GM15510 (cell line): Measurements from ENCODE around the gene KIAA0753.

ENCODE experiments used
- POLR2A ChIP-seq: IDR thresholded peaks from 3 replicates; pipeline ENCODE4 v1.6.1; 2011; ENCODE audit warnings: borderline replicate concordance; ENCODE audit not compliant: insufficient read length; ENCODE audit errors: extremely low read depth

The KIAA0753 gene

DNA sequence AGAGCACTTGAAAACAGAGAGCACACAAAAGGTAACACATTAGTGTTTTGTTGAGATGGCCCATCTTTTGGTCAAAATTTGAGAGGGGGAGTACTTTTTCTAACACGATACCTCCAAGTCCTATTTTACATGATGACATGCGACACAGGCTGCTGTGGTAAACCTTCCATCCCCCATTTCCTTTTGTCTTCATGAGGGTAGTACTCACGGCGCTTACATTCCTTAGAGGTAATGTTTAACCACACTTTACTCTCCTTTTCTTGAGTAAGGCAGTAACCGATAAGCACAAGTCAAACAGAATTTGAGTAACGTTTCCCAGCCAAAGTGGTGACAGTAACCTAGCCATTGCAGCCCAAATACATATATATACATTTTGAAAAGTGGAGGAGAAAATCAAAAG is 48.3 kb downstream of the KIAA0753 start:
- no peak for TF ChIP-seq POLR2A

DNA sequence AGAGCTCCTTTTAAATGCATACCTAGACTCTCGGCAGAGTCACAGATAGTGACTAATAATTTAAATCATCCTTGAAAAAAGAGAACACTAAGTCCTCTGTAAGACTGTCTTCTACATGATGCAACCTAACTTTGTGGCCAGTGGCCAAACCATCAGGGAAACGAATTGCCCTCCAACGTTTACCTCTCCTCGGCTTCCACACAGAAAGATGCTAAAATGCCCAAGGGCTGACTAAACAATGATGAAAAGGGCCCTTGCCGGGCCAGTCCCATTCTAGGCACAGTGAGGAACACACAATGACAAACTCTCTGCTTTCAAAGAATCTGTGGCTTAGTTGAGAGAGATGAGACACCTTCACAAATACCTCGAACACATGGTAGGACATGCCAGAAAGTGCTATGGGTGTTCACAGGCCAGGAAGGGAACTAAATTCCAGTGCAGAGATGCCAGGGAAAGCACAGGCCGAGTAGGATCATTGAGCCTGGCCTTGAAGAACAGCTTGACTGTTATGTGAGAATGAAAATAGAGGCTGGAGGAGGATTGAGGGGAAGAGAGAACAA is 48.8 kb downstream of the KIAA0753 start:
- TF ChIP-seq POLR2A = no peak

DNA sequence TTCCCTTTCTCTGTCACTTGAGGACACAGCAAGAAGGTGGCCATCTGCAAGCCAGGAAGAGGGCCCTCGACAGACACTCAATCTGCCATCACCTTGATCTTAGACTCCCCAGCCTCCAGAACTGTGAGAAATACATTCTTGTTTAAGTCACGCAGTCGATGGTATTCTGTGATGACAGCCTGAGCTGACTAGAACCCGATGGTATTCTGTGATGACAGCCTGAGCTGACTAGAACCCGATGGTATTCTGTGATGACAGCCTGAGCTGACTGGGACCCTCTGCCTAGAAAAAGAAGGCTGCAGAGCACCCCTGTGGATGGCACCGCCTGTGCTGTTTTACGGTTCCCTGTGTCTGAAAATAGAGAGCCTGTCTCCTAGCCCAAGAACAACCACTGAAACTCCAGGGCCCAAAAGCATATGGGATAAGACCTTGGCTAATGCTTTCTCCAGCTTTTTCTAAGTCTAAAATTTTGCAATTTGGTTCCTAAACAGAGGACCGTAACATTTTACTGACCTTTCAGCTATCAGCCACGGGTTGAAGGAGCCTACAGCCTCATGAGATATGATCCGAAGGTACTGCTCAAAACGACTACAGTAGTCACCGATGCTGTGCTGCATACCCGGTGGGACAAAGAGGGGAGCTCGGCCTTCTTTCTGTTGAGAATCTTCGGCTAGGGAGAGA is 51.1 kb downstream of the KIAA0753 start:
- TF ChIP-seq POLR2A = no peak

DNA sequence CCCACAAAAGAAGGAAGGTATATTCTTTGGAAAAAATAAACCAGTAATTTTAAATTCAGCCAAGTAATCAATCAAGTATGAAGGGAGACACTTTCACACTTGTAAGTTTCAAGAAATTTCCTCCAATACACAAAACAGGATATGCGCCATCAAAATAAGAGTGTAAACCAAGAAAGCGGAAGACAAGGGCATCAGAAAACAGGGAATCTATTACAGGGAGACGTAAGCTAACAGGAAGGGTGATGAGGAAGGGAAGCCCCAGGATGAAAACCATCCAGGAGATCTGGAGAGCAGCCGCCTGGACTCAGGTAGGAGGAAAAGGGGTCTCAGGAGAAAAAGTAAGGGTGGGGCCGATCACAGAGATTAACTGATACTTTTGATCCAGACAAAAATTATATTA is 52.3 kb downstream of the KIAA0753 start:
- no peak for TF ChIP-seq POLR2A

DNA sequence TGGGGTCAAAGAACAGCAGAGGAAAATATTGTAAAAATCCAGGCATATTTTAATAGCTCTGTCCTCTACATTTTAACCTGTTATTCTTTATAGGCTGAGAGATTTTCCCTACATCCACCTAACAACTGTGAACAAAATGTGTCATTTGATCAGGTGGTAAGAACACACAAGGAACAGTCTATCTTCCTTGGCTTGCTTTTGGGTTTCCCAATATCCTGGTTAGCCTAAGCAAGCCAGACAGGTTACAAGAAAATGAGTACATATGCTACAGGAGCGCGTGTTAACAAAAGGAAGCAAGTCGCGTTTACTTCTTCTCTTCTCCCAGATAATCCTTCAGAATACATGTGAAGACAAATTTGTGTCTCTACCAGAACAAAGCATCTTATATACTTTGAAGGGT is 53.2 kb downstream of the KIAA0753 start:
- no peak for TF ChIP-seq POLR2A

DNA sequence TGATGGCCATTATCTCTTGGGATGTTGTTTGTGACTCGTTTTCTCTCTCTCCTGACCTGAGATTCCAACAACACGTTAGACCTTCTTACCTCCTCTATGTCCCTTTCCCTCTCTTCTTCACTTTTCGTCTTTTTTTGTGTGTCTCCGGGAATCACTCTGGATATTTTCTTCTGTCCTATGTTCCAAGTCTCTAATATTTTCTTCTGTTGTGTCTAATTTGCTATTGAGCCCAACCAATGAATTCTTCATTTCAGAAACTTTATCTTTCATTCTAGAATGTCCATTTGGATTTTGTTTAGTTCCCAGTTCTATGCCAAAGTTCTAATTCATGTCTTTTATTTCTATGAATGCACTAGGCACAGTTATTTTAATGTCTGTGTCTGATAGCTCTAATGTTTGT is 57.1 kb downstream of the KIAA0753 start:
- no peak for TF ChIP-seq POLR2A

DNA sequence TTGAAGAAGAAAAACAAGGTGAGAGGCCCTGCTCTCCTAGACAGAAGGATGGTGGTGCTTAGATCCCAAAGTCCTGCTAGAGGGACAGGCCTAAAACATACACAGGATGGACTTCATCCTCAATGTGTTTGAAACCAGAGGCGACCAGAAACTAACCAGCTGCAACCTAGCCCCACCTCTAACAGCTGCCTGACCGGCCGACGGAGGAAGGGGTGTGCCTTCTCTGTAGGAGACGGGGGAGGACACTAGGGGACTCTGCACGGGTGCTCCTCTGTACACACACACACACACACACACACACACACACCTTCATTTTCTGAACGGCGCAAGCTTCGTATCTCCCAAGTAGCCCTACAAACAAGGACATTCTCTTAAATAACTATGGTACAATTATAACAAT is 59.9 kb downstream of the KIAA0753 start:
- no peak for TF ChIP-seq POLR2A

DNA sequence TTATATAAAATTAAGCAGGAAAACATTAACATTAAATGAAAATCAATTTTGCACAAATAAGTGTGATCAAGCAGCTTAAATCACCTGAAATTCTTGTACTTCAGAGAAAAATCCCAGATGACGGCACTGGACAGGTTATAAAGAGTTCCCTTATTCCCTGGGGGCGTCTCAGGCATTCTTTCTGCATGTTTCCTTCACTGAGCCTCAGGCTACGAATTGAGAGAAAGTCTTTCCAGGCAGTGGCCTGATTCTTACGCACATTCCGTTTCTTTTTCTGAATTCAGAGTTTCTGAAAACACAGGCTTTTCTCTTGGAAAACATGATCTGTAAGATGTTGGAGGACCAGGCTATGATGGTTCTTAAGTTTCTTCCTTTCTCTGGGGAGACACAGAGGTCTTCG is 62.0 kb downstream of the KIAA0753 start:
- TF ChIP-seq POLR2A = no peak

DNA sequence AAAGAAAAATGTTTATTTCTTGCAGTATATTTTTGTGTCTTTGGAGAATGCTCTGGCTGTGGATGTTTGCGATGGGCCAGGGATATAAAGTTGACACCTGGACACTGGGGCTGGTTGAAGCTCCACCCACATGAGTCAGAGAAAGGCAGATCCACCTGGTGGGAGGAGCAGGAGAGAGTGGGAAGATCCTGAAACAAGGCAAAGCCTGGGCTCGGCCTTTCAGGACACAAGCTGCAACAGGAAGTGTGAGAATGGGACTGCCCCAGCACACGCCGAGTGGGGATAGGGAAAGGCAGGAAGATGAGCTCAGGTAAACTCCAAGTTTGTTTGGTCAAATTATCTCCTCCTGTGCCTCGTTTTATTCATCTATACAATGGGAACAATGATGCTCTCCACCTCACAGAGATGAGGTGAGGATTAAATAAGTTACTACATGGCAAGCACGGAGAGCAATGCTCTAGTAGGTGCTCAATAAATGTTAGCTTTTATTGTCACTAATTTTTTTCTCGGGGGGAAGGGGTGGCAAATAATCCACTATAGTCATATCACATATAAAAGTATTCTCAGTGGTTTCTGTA is 62.7 kb downstream of the KIAA0753 start:
- no peak for TF ChIP-seq POLR2A

DNA sequence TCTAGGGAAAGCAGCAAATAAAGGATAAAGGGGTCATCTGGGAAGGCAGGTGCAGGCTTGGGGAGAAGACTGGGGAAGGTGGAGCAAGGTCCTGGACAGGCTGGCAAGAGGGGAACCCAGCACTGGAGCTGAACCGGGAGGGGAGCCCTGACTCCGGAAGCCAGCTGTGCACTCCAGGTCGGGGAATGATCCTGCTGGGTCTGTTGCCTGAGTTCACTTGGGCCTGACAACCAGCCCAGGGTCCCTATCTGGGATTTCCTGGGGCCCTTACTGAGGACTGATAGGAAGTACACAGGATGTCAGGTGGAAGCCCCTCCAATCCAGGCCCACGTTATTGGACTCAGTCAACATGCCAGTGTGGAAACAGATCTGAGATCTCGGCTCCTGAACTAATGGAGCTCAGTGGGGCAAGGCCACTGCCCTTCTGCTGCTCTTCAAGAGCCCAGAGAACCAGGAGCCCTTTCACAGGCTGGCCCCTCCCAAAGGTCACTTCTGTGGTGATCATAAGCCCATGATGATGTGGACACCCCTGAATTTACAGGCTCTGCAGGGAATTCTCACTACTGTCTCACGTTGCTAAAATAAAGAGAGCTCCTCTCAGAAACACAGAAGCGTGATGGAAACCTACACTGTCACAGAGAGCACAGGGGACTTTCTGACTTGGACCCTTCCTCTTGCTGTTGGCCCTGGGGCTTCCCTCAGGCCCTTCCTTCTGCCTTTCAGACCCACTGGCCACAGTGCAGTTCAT is 64.3 kb downstream of the KIAA0753 start:
- no peak for TF ChIP-seq POLR2A

DNA sequence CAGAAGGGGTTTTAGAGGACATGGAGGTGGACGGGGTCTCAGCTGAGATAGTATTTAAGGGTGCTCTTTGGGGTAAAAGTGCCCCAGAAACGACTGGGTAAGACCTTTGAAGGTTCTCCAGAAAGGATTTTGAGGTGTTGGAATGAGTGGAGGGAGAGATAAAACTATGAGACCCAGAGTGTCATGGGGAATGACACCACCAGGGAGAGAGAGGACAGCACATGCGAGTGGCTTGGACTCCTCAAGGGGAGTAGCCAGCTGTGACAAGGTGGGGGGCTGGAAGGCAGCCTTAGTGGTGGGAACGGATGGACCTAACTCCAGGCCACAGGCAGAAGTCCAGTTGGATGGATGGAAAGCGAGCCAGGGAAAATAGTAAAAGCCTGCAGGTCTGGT is 64.9 kb downstream of the KIAA0753 start:
- no peak for TF ChIP-seq POLR2A

DNA sequence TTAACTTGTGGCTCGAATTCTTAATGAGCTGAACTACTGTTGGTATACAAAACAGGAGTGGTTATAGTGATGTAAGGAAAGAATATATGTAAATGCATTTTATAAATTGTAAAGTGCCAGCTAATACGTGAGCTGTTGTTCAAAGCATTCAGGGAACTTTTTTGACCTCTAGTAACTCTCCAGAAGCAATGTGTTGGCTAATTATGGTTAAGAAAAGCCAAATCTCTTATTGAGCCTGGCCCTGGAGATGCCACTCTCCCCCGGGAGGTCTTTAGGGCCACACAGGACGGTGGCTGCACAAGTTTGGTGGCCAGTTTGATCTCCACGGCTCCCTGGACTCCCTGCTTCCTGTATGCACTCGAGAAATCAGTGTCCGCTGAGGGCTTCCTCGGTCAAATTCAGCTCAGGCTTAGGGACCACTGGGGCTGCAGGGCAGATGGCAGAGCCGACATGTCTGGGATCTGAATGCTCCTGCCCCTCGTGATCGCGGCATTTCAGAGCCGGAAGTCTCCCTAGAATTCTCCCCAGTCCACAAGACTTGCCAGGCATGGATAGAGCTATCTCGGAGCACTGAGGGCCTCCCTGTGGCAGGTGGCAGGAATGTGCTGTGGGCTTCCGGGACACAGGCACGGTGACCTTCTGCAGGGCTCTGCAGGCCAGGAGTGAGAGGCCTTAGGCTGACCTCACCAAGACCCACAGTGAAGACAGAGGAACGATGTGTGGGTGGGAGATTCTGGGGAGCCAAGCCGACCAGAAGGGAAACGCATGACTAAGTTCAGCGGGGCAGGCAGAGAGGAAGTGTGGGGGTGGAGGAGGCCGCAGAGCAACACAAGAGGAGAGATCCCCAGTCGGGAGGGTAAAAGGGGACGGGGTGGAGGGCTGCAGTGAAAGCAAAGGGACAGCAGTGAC is 65.6 kb downstream of the KIAA0753 start:
- TF ChIP-seq POLR2A = no peak

DNA sequence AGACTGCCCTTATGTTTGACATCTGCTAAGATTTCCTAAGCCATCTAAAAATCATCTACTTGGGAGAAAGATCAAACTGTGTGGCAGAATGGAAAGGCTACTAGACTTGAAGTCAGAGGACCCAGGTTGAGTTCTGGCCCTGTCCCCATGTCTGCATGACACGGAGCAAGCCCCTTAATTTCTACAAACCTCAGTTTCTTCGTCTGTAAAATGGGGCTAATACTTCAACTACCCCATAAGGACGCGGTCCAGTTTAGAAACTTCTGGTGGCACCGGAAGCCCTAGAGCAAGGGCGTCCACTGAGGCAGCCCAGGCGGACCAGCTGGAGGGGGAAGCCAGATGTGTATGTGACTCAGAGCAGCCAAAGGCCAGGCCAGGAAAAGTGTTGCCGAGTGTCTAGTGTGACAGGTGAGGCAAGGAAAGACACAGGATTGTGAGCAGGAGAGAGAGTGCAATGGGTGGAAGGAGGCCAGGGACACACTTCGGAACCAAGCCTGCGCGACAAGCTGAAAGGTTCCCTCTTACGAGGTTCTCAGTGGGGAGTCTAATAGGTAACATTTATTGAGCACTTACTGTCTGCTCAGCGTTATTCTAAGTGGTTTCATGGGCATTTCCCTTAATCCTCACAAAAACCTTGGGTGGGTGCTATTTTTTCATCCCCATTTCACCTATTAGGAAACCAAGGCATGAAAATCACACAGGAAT is 66.4 kb downstream of the KIAA0753 start:
- TF ChIP-seq POLR2A = no peak

DNA sequence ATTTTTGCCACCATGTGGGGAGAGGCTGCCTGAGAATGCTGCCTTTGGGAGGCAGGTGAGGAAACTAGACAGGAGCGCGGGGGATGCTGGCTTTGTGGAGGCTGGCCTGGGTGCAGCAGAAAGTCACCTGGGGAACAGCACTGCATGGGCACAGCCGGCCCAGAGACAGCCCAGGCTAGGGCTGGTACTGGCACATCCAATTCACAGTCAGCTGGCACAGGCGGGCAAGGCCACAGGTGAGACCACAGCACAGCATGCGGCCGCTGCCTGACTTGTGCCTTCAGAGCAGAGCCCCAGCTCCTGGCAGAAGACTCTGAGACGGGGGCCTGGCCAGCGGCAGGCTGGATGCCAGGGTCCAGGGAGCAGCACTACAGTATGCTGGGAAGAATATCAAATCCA is 67.5 kb downstream of the KIAA0753 start:
- TF ChIP-seq POLR2A = no peak
